ENCODE data around the gene TTC6. TPM values are rescaled to one million over a fixed set of nuclear protein-coding genes. Genes with fewer than 3 reads are reported as not detected.
A peak's percentile ranks its signal among the peaks of the same experiment; 100 is the strongest.

The TTC6 gene, protein sequence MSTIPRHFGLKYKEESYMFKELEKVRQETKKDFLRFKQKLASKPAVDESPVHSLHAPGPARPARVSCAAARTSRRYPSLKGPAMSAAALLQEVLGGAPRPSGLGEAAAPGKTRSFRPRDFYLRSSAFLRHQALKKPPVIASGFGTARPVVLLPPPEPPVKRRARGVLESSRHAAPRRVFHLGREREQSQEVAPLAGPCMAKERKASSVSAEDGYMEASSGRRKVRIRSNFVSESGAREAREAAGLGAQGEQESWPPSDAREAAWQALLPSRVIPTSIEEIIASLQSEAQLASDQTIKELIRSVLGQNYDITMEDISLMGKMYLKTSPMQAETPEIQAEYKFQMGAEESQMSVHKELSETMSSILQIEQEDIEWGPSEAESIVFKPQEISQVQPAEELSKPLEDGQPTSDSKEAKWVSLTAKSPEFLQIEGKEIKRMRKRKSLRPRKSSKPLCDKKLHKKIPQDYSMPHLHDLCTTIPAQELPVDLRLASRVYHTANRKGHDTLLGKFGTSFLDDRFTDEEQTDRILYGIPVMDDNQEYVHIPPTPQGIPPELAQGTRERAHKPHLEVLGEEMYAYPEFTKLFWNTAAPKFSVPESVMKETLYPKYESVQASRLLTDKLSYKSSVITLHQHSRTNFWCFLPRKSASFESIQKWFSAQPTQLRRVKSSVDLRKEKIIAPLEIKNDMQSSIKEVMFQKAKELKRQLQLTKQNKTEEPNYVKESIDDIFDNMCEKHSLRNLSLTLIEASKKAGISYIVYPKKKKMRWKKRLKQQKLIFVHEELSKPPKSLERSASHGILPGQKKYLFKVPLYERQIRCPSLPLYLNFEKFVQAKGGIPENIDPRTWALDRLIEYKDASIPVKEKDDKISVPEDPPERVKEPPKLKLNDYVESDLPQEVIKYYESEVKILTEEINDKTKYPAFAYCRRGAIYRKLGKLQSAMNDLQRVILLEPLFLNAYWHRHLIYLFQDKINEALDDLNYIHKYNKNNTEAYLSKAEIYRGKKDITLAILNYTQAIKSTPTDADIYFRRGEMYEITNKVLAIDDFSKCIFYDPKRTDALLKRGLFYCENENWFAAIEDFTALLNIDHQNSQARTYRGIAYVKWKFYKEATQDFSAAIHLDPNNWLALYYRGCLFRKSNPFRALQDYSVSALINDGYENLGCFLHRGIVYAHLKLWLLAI (N-terminal part only)
- 39.3 and 46.7 TPM in 2 replicates for total RNA-seq
- long read RNA-seq, partial matches to known transcripts, result 5 of 44 reads
- long read RNA-seq, other reads (novel, unspliced or antisense), result 36 of 44 reads

DNA sequence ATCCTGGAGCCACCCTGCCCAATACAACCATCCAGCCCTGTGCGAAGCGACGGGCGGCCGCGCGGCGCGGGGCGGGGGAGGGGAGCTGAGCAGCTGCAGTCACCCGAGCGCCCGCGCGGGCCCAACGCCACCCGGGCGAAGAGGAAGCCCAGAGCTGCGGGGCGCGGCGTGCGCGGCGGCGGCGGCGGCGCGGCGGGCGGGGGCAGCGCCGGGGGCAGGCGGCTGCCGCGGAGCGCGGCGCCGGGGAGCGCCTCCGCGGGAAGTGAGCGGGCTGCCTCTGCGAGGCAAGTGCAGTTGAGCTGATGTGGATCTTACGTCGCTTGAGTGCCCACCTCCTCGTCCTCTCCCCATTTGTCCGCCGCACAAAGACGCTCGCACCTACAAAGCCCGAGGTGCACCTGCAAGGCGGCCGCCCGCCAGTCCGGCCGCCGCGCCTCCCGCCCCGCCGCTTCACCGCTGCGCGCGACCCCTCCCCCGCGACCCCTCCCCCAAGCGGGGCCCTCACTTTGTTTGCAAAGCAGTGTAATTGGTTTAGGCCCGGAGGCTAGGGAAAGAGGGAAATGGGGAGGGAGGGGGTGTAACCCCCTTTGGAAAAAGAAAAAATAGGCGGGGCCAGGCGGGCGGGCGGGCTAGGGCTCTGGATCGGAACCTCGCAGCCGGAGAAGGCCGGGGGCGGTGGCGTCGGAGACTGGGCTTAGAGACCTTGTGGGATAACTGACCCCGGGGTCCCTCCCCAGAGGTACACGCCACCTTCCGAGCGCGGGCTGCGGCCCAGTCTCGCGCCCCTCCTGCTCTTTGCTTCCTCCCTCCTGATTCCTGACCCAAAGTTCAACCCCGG is at the start of gene TTC6, which contains the start of gene FOXA1:
TSS of gene TTC6 (plus strand) at position 659 of the 838 bp plus-strand sequence. CDS start 26,436 bp downstream, outside the sequence.
TSS of gene FOXA1 (minus strand) at position 279 of the 838 bp plus-strand sequence. CDS start at position 2, 277 bp downstream.
- DNase-seq (ENCODE audit: low spot score, unreplicated experiment), result peak; percentile 78
- TF ChIP-seq, protein P1, sequence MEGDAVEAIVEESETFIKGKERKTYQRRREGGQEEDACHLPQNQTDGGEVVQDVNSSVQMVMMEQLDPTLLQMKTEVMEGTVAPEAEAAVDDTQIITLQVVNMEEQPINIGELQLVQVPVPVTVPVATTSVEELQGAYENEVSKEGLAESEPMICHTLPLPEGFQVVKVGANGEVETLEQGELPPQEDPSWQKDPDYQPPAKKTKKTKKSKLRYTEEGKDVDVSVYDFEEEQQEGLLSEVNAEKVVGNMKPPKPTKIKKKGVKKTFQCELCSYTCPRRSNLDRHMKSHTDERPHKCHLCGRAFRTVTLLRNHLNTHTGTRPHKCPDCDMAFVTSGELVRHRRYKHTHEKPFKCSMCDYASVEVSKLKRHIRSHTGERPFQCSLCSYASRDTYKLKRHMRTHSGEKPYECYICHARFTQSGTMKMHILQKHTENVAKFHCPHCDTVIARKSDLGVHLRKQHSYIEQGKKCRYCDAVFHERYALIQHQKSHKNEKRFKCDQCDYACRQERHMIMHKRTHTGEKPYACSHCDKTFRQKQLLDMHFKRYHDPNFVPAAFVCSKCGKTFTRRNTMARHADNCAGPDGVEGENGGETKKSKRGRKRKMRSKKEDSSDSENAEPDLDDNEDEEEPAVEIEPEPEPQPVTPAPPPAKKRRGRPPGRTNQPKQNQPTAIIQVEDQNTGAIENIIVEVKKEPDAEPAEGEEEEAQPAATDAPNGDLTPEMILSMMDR (IDR thresholded peaks at IDR 0.05; ENCODE audit: unreplicated experiment), result no peak
- peak within 1 kb of the TSS; percentile 100 for H3K27ac Mint-ChIP-seq
- H3K4me3 Mint-ChIP-seq (ENCODE audit: low read depth), result peak within 1 kb of the TSS; percentile 92
- no peaks in the 10 kb centered on the region for H3K9me3 Mint-ChIP-seq (ENCODE audit: low read depth)
- no peaks in the 10 kb centered on the region for H3K27me3 Mint-ChIP-seq
- H3K4me1 Mint-ChIP-seq (ENCODE audit: low read depth), result peaks cover 30% of the 10 kb centered on the region
- H3K36me3 Mint-ChIP-seq (ENCODE audit: insufficient read depth), result peaks cover 23% of the 10 kb centered on the region

- Mint-ChIP-seq H3K9me3 (ENCODE audit: low read depth) (no peaks in the 10 kb centered on the region), H3K27ac (peak overlapping the region; percentile 97), H3K4me3 (ENCODE audit: low read depth) (peak overlapping the region; percentile 64), H3K4me1 (ENCODE audit: low read depth) (peaks cover 33% of the 10 kb centered on the region), H3K36me3 (ENCODE audit: insufficient read depth) (no peaks in the 10 kb centered on the region), H3K27me3 (no peaks in the 10 kb centered on the region)
- DNase-seq (ENCODE audit: low spot score, unreplicated experiment), result no peak
- TF ChIP-seq, protein P1 (IDR thresholded peaks at IDR 0.05; ENCODE audit: unreplicated experiment), result no peak
These were observed 48.6 kb upstream of the TTC6 start for GRCh38 chr14:37546621-37547447.

DNA sequence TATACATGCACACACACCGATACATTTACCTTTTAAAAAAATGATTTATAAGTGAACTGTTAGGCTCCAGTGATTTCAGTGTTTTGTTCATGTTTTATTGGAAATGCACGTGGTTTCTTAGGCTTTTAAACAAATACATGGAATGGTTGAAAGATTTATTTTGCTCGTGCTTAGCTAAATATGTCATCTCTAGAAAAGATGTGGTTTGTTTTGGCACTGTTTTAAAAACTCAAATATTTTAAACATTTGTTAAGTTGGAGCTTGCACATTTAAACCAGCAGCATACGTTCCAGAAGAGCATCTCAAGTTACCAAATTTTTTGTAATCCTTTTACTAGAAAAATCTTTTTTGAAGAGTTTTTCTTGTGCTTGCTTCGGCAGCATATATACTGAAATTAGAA is 44.9 kb upstream of the TTC6 start:
- peaks cover 15% of the 10 kb centered on the region for H3K9me3 Mint-ChIP-seq (ENCODE audit: low read depth)
- H3K27ac Mint-ChIP-seq, result no peak overlapping the region
- DNase-seq (ENCODE audit: low spot score, unreplicated experiment), result no peak
- H3K4me1 Mint-ChIP-seq (ENCODE audit: low read depth), result peaks cover 24% of the 10 kb centered on the region
- no peaks in the 10 kb centered on the region for H3K27me3 Mint-ChIP-seq
- H3K36me3 Mint-ChIP-seq (ENCODE audit: insufficient read depth), result peaks cover 16% of the 10 kb centered on the region
- H3K4me3 Mint-ChIP-seq (ENCODE audit: low read depth), result no peak overlapping the region
- TF ChIP-seq, protein P1 (IDR thresholded peaks at IDR 0.05; ENCODE audit: unreplicated experiment), result no peak

DNA sequence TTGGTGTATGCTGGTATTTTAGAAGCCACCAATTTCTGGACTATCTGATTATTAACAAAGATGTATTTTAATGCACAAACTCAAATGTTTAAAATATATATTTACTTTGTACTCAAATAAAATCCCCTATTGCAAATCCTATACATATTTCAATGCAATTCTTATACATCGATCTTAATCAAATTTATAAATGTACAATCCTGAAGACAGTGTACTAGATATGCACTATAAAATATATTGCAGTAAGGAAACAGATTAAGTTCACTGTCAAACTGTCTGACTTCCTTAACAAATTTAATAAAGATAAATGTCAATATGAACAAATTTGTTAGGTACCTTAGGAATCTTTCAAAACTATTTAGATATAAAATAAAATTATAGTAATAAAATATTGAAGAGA is 44.3 kb upstream of the TTC6 start:
- Mint-ChIP-seq H3K27me3 (no peaks in the 10 kb centered on the region), H3K36me3 (ENCODE audit: insufficient read depth) (peaks cover 16% of the 10 kb centered on the region), H3K9me3 (ENCODE audit: low read depth) (peaks cover 15% of the 10 kb centered on the region), H3K4me3 (ENCODE audit: low read depth) (no peak overlapping the region), H3K4me1 (ENCODE audit: low read depth) (peaks cover 19% of the 10 kb centered on the region), H3K27ac (no peak overlapping the region)
- DNase-seq (ENCODE audit: low spot score, unreplicated experiment), result no peak
- TF ChIP-seq, protein P1 (IDR thresholded peaks at IDR 0.05; ENCODE audit: unreplicated experiment), result no peak
